Muscle layer of colon (tissue), 2 donors: ENCODE data around the gene MANSC4.
"Not testable (repeated sequence)": the region's sequence is repeated elsewhere in the genome, so short reads cannot be mapped to it uniquely, and the experiment has no call there.

Experiments
- H3K27ac ChIP-seq: one replicate; pipeline ENCODE4 v1.7.0; 2013; ENCODE audit warnings: low read depth, mild to moderate bottlenecking, low read length, moderate library complexity
- H3K27me3 ChIP-seq, 2 donors: one replicate each; pipeline ENCODE4 v1.7.0; 2013; ENCODE audit warnings: low read length in 2 of 2, mild to moderate bottlenecking in 2 of 2; ENCODE audit not compliant: insufficient read depth in 2 of 2, control insufficient read depth in 1 of 2
- H3K36me3 ChIP-seq: one replicate; pipeline ENCODE4 v1.7.0; 2013; ENCODE audit warnings: mild to moderate bottlenecking, low read length; ENCODE audit not compliant: insufficient read depth
- H3K4me1 ChIP-seq: one replicate; pipeline ENCODE4 v1.7.0; 2013; ENCODE audit warnings: mild to moderate bottlenecking, low read length; ENCODE audit not compliant: insufficient read depth
- H3K4me3 ChIP-seq, 2 donors: one replicate each; pipeline ENCODE4 v1.7.0; 2013; ENCODE audit warnings: low read length in 2 of 2, low read depth in 1 of 2, mild to moderate bottlenecking in 1 of 2, moderate library complexity in 1 of 2
- H3K9ac ChIP-seq: one replicate; pipeline ENCODE4 v1.7.0; 2013; ENCODE audit warnings: low read length
- H3K9me3 ChIP-seq: one replicate; pipeline ENCODE4 v1.7.0; 2013; ENCODE audit warnings: mild to moderate bottlenecking, low read length
- donor health status: abdominal sarcoma.
- donor health status: Adenocarcinoma of cecum.

MANSC4 gene

DNA sequence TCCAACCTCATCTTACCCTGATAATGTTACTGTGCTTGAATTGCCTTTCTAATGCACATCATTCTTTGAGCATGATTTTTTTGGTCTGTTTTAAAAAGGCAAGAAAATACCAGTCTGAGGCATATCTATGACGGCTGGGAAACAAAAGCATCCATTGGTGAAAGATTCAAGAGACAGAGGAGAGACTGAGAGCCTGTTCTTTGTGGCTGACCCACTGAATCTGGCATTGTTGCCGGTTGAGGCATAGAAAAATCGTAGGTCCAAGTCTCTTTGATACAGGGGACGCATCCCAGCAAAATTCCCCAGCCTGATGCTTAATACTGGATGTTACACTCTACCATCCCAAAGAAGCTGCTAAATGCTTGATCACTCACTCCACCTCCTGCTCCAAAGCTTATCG is 2.9 kb downstream of the MANSC4 start:
- Histone ChIP-seq H3K9me3 (no peaks in the 10 kb centered on the region), H3K4me1 (peaks cover 13% of the 10 kb centered on the region), H3K4me3 (no peak overlapping the region), H3K9ac (no peak overlapping the region), H3K27ac (no peak overlapping the region), H3K36me3 (no peaks in the 10 kb centered on the region), H3K27me3 (no peaks in the 10 kb centered on the region)

GRCh38 chr12:27772328-27773049 is 7.5 kb downstream of the MANSC4 start:
- H3K9me3 ChIP-seq = no peaks in the 10 kb centered on the region
- no peak overlapping the region for H3K27ac ChIP-seq
- no peak overlapping the region for H3K9ac ChIP-seq
- no peaks in the 10 kb centered on the region for H3K36me3 ChIP-seq
- no peaks in the 10 kb centered on the region for H3K4me1 ChIP-seq
- H3K4me3 ChIP-seq = no peak overlapping the region
- H3K27me3 ChIP-seq = no peaks in the 10 kb centered on the region

DNA sequence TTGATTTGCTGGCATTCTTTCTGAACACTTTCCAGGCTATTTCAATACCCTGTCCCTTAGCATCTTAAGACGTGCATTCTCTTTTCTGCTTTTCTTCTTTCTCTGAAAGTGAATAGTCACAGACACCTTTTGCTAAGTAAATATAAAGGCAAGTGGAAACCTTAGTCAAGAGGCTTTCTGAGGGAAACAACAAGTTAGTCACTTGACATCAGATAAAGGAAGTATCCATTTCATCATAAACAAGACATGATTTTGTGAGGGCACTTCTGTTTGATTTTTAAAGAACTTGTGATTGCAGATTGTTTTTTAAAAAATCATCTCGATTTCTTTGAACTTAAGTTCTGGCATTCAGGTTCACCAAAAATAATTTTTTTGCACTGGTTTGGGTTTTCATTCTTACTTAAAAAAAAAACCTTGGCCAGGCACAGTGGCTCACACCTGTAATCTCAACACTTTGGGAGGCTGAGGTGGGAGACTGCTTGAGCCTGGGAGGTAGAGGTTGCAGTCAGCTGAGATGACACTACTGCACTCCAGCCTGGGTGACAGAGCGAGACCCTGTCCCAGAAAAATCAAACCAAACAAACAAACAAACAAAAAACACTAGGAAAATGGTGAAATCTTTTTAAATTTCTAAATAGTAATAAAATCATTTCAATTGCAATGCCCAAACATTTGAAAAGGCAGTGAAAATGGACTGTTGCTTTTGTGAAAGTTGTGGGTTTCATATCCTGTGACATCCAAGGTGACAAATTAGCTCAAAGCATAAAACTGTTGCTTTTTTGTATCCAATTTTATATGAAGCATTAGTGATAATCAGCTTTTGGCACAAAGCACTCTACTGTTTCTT is 8.3 kb downstream of the MANSC4 start:
- Histone ChIP-seq H3K27me3 (no peaks in the 10 kb centered on the region), H3K27ac (no peak overlapping the region), H3K9ac (no peak overlapping the region), H3K4me1 (no peaks in the 10 kb centered on the region), H3K9me3 (no peaks in the 10 kb centered on the region), H3K4me3 (no peak overlapping the region), H3K36me3 (no peaks in the 10 kb centered on the region)

DNA sequence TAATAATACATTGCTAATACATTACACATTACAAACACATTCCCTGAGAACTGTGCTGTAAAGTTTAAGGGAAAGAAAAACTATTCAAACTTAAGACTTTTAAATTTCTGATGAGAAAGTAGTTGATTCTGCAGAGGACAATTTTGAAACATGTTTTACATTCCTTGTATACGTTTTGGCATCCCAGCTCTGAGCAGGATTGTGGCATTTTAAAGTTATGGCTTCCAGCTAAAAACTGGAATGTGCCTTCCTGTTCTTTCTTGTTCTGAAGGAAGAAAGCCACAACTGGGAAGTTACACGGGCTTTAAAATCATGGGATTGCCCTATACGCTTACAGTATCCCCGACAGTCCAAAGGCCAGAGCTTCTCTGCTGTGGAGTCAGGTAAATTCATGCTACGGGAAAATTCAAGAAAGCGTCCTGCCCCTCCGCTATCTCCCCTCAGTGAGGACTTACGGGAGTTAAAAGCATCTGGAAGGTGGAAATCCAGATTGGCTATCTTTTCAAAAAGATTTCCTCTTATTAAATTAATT is 10.8 kb downstream of the MANSC4 start:
- Histone ChIP-seq H3K36me3 (no peaks in the 10 kb centered on the region), H3K27ac (no peak overlapping the region), H3K9me3 (no peaks in the 10 kb centered on the region), H3K27me3 (no peaks in the 10 kb centered on the region), H3K9ac (no peak overlapping the region), H3K4me1 (no peaks in the 10 kb centered on the region), H3K4me3 (no peak overlapping the region)

DNA sequence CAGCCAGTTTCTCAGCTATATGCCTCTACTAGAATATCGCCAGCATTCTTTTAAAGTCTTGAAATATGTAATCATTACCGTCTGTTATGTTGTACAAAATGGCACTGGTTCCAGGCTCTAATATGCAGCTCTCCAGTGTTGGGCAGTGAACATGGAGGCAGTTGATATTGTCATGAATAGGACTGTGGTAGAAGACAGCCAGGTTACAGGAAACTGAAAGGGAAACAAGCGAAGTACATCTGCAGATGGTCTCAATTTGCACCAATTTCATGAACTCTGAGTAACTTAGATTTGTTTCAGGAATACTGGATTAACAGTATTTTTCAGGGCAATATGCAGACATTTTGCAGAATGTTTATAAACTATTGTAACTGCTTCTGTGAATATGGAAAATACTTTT is 13.4 kb downstream of the MANSC4 start:
- no peaks in the 10 kb centered on the region for H3K9me3 ChIP-seq

DNA sequence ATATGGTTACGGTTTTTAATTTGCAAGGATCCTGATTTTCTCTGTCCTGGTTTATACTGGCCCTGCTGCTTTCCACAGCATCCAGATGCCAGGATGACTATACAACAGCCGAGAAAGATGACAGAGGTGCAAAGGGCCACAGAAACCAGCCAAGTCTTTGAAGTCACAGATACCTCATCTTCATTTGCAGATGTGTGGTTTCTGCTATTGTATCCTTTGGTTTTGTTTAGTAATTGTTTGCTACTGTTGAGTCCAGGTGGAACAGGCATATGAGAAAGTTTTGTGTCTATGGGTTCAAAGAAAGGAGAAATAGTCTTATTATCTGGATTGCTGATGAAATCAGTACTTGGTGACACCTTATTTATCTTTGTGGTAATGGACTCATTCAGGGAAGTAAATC is 17.3 kb downstream of the MANSC4 start:
- no peak overlapping the region for H3K4me3 ChIP-seq
- no peaks in the 10 kb centered on the region for H3K9me3 ChIP-seq
- H3K27me3 ChIP-seq = no peaks in the 10 kb centered on the region
- no peaks in the 10 kb centered on the region for H3K36me3 ChIP-seq
- H3K9ac ChIP-seq = no peak overlapping the region
- no peak overlapping the region for H3K27ac ChIP-seq
- H3K4me1 ChIP-seq = no peaks in the 10 kb centered on the region

More for the DNA sequence above, 13.4 kb downstream of the MANSC4 start:
- Histone ChIP-seq H3K27me3 (no peaks in the 10 kb centered on the region), H3K27ac (no peak overlapping the region), H3K4me1 (no peaks in the 10 kb centered on the region), H3K36me3 (no peaks in the 10 kb centered on the region), H3K9ac (no peak overlapping the region), H3K4me3 (no peak overlapping the region)

DNA sequence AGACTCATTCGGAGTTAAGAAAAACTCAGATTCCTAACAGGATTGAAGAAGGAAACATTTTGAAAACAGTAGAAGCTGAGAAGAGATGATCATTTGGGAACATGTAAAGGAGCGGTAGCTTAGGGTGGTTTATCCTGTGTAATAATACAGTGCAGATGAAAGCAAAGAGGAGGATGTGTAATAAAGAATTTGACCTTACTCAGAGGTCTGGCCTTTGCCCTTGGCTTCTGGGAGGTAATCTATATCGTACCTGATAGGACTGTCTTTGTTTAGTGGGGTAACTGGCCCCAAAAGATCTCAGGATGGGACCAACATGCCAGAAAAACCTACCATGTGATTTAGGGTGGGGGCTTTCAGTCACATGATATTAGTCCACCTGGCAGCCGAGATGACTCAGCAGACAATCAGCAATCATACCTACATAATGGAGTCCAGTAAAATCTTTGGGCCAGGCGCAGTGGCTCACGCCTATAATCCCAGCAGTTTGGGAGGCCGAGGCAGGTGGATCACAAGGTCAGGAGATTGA is 23.3 kb downstream of the MANSC4 start:
- no peaks in the 10 kb centered on the region for H3K27me3 ChIP-seq
- peaks cover 14% of the 10 kb centered on the region for H3K36me3 ChIP-seq
- no peaks in the 10 kb centered on the region for H3K4me1 ChIP-seq
- H3K27ac ChIP-seq = no peak overlapping the region
- H3K4me3 ChIP-seq = no peak overlapping the region
- no peaks in the 10 kb centered on the region for H3K9me3 ChIP-seq
- H3K9ac ChIP-seq = no peak overlapping the region

DNA sequence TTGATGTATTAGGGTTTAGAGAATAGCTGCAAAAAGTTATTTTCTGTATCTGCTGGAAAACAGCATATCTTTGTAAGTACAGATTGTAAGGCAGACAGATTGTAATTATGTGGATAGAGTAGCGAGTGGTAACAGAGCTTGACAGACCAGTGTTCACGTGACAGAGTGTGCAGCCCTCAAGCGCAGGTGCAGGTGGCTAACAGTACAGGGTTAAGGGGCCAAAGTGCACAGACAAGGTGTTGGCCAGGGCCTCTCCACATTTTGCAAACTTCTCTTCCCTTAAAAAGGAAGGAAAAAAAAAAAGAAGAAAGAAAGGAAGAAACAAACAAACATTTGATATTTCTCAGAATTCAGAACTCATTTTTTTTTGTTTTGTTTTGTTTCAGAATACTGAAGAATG is 25.2 kb downstream of the MANSC4 start:
- peaks cover 14% of the 10 kb centered on the region for H3K36me3 ChIP-seq
- no peak overlapping the region for H3K27ac ChIP-seq
- H3K9me3 ChIP-seq = no peaks in the 10 kb centered on the region
- no peak overlapping the region for H3K4me3 ChIP-seq
- H3K4me1 ChIP-seq = no peaks in the 10 kb centered on the region
- H3K27me3 ChIP-seq = no peaks in the 10 kb centered on the region
- H3K9ac ChIP-seq = no peak overlapping the region

DNA sequence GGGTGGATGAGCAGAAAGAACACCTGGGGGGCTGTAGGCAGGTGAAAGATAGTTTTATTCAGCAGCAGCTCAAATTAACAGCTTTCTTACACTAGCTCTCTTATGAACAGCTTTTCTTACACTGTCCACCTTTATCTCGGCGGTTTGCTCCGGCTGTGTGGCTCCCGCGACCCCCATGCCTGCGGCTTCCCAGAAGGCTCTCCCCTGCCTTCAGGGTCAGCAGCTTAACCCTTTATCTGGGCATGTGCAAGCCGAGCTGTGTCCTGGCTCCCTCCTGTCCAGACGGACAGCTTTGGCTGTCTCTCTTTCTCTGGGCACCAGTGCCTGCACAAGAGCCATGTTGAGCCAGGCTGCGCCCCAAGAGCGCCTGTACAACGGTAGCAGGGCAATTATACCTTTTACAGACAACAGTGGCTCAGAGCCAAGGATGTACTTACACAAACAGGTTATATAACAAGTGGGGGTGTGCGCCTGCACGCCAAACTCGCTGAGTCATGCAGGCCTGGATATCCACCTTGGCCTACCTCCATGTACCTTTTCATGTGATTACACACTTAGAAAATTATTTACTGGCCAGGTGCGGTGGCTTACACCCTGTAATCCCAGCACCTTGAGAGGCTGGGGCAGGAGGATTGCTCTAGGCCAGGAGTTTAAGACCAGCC is 28.5 kb downstream of the MANSC4 start:
- no peak overlapping the region for H3K27ac ChIP-seq
- no peaks in the 10 kb centered on the region for H3K27me3 ChIP-seq
- no peaks in the 10 kb centered on the region for H3K9me3 ChIP-seq
- no peak overlapping the region for H3K9ac ChIP-seq
- H3K4me3 ChIP-seq = no peak overlapping the region
- H3K36me3 ChIP-seq = peaks cover 11% of the 10 kb centered on the region
- peaks cover 11% of the 10 kb centered on the region for H3K4me1 ChIP-seq

DNA sequence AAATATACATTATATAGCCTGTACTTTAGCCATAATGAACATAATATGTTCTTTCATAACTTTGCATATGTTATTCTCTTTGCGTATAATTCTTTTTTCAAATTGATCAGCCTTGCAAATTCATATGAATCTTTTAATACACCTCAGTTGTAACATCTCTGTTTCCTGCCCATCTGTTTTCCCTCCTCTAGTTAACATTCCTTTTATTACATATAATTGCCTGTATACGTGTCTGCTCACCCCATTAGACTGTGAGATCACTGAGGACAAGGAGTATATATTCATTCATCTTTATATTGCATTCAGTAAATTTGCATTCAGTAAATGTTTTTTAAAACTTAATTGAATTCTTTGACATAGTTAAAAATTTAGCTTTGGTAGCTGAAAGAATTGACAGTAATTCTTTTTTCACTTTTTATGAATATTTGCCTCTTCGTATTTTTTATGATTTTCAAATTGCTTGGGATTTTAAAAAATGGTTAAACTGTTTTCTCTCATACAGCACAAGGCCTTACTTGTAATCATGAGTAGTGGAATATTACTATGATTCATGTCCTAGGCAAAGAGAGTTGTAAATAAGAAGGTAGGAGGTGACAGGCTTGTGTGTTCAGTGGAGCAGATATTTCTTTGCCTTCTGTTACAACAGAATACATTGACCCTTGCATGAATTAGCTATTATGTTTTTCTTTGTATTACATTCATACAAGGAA is 32.8 kb downstream of the MANSC4 start:
- H3K9me3 ChIP-seq = no peaks in the 10 kb centered on the region
- H3K27ac ChIP-seq = no peak overlapping the region
- H3K4me3 ChIP-seq = no peak overlapping the region
- H3K27me3 ChIP-seq = no peaks in the 10 kb centered on the region
- H3K4me1 ChIP-seq = peaks cover 11% of the 10 kb centered on the region
- H3K36me3 ChIP-seq = peaks cover 5% of the 10 kb centered on the region
- no peak overlapping the region for H3K9ac ChIP-seq

- H3K9ac ChIP-seq, H3K27me3 ChIP-seq, H3K27ac ChIP-seq, H3K9me3 ChIP-seq, H3K4me3 ChIP-seq, H3K36me3 ChIP-seq: not testable (repeated sequence)
- H3K4me1 ChIP-seq = peaks cover 11% of the 10 kb centered on the region
Observed at GRCh38 chr12:27745734-27746133, 34.3 kb downstream of the MANSC4 start.
